Measurements from ENCODE around the gene CHIA. TPM values are rescaled to one million over a fixed set of nuclear protein-coding genes. Genes with fewer than 3 reads are reported as not detected.

CHIA gene
- total RNA-seq, 2 experiments from 2014 or later: not detected

DNA sequence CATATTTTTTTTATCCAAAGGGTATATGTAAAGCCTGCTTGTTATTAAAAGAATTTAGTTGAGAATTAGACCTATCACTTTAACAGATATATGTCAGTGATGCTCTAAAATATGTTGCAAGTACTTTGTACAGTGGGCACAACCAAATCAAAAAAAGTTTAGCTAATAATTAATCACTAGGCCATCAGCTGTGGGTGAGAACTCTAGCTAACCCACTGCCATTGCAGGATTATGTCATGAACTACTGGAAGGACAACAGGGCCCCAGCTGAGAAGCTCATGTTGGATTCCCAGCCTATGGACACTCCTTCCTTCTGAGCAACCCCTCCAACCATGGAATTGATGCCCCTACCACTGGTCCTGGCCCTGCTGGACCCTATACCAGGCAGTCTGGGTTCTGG lies 6.8 kb upstream of the CHIA start:
- DNase-seq (ENCODE audit: low spot score): no peak
- no peak overlapping the region for H3K4me2 ChIP-seq (ENCODE audit: low read length)
- H3K36me3 ChIP-seq (ENCODE audit: insufficient read depth, low read length): no peaks in the 10 kb centered on the region
- intact Hi-C loops (cut with micrococcal nuclease; ENCODE audit: unreplicated experiment): no loop called here
- BruUV-seq (replicated peaks): no TSS peak
- no peaks in the 10 kb centered on the region for H3K9me3 ChIP-seq (ENCODE audit: low read length)
- POLR2A ChIA-PET: interaction anchor here (0.5 kb wide), 1 partner anchor 383 kb away, joined by 9 read pairs; no protein-coding TSS in a partner anchor
- H3K4me1 ChIP-seq (ENCODE audit: insufficient read depth, low read length, poor library complexity, severe bottlenecking): no peaks in the 10 kb centered on the region
- no peak overlapping the region for H3K27ac ChIP-seq (ENCODE audit: low read depth, low read length, poor library complexity, severe bottlenecking)
- no peak overlapping the region for H3K4me3 ChIP-seq (ENCODE audit: low read depth, low read length, poor library complexity, severe bottlenecking)
- no peak for TF ChIP-seq EZH2phosphoT487 (IDR thresholded peaks at IDR 0.05; ENCODE audit: borderline replicate concordance, low read depth, low read length)
- TF ChIP-seq, protein P1, sequence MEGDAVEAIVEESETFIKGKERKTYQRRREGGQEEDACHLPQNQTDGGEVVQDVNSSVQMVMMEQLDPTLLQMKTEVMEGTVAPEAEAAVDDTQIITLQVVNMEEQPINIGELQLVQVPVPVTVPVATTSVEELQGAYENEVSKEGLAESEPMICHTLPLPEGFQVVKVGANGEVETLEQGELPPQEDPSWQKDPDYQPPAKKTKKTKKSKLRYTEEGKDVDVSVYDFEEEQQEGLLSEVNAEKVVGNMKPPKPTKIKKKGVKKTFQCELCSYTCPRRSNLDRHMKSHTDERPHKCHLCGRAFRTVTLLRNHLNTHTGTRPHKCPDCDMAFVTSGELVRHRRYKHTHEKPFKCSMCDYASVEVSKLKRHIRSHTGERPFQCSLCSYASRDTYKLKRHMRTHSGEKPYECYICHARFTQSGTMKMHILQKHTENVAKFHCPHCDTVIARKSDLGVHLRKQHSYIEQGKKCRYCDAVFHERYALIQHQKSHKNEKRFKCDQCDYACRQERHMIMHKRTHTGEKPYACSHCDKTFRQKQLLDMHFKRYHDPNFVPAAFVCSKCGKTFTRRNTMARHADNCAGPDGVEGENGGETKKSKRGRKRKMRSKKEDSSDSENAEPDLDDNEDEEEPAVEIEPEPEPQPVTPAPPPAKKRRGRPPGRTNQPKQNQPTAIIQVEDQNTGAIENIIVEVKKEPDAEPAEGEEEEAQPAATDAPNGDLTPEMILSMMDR (conservative IDR thresholded peaks at IDR 0.05; ENCODE audit: low read length): no peak
- no peak overlapping the region for H2AFZ ChIP-seq (ENCODE audit: low read length)
- CTCF ChIA-PET (ENCODE audit: unreplicated experiment): no interaction called here
- H4K20me1 ChIP-seq (ENCODE audit: insufficient read depth, low read length): no peaks in the 10 kb centered on the region
- H3K79me2 ChIP-seq (ENCODE audit: insufficient read depth, low read depth, low read length): no peaks in the 10 kb centered on the region
- no peaks in the 10 kb centered on the region for H3K9me2 ChIP-seq (ENCODE audit: insufficient read depth, low read length)

- ChIA-PET POLR2A (no interaction called here), CTCF (ENCODE audit: unreplicated experiment) (interaction anchor here (0.6 kb wide), 1 partner anchor 531 kb away, joined by 3 read pairs; no protein-coding TSS in a partner anchor)
- H3K4me3 ChIP-seq (ENCODE audit: low read depth, low read length, poor library complexity, severe bottlenecking): no peak overlapping the region
- no peak for DNase-seq (ENCODE audit: low spot score)
- no peaks in the 10 kb centered on the region for H3K36me3 ChIP-seq (ENCODE audit: insufficient read depth, low read length)
- intact Hi-C loops (cut with micrococcal nuclease; ENCODE audit: unreplicated experiment): no loop called here
- no peak overlapping the region for H3K27ac ChIP-seq (ENCODE audit: low read depth, low read length, poor library complexity, severe bottlenecking)
- no peaks in the 10 kb centered on the region for H3K79me2 ChIP-seq (ENCODE audit: insufficient read depth, low read depth, low read length)
- no peaks in the 10 kb centered on the region for H4K20me1 ChIP-seq (ENCODE audit: insufficient read depth, low read length)
- no peak overlapping the region for H2AFZ ChIP-seq (ENCODE audit: low read length)
- H3K9me2 ChIP-seq (ENCODE audit: insufficient read depth, low read length): no peaks in the 10 kb centered on the region
- BruUV-seq (replicated peaks): no TSS peak
- TF ChIP-seq, protein P1 (conservative IDR thresholded peaks at IDR 0.05; ENCODE audit: low read length): no peak
- no peak for TF ChIP-seq EZH2phosphoT487 (IDR thresholded peaks at IDR 0.05; ENCODE audit: borderline replicate concordance, low read depth, low read length)
- no peaks in the 10 kb centered on the region for H3K9me3 ChIP-seq (ENCODE audit: low read length)
- no peaks in the 10 kb centered on the region for H3K4me1 ChIP-seq (ENCODE audit: insufficient read depth, low read length, poor library complexity, severe bottlenecking)
- H3K4me2 ChIP-seq (ENCODE audit: low read length): no peak overlapping the region
These were observed 4.8 kb upstream of the CHIA start for GRCh38 chr1:111285879-111286278.

- no peak overlapping the region for H3K27ac ChIP-seq (ENCODE audit: low read depth, low read length, poor library complexity, severe bottlenecking)
- no peaks in the 10 kb centered on the region for H3K9me3 ChIP-seq (ENCODE audit: low read length)
- H4K20me1 ChIP-seq (ENCODE audit: insufficient read depth, low read length): no peaks in the 10 kb centered on the region
- no peak overlapping the region for H3K4me2 ChIP-seq (ENCODE audit: low read length)
- intact Hi-C loops (cut with micrococcal nuclease; ENCODE audit: unreplicated experiment): no loop called here
- no peak overlapping the region for H3K4me3 ChIP-seq (ENCODE audit: low read depth, low read length, poor library complexity, severe bottlenecking)
- H3K9me2 ChIP-seq (ENCODE audit: insufficient read depth, low read length): no peaks in the 10 kb centered on the region
- ChIA-PET CTCF (ENCODE audit: unreplicated experiment) (no interaction called here), POLR2A (no interaction called here)
- BruUV-seq (replicated peaks): no TSS peak
- no peaks in the 10 kb centered on the region for H3K4me1 ChIP-seq (ENCODE audit: insufficient read depth, low read length, poor library complexity, severe bottlenecking)
- no peak overlapping the region for H2AFZ ChIP-seq (ENCODE audit: low read length)
- no peak for DNase-seq (ENCODE audit: low spot score)
- no peak for TF ChIP-seq EZH2phosphoT487 (IDR thresholded peaks at IDR 0.05; ENCODE audit: borderline replicate concordance, low read depth, low read length)
- TF ChIP-seq, protein P1 (conservative IDR thresholded peaks at IDR 0.05; ENCODE audit: low read length): no peak
- H3K79me2 ChIP-seq (ENCODE audit: insufficient read depth, low read depth, low read length): no peaks in the 10 kb centered on the region
- H3K36me3 ChIP-seq (ENCODE audit: insufficient read depth, low read length): no peaks in the 10 kb centered on the region
These were observed 3.7 kb upstream of the CHIA start for GRCh38 chr1:111286912-111287311.
